GM19468 (cell line): ENCODE data around the gene DNMT3A.
"Not testable (repeated sequence)": the region's sequence is repeated elsewhere in the genome, so short reads cannot be mapped to it uniquely, and the experiment has no call there.

Experiments
- ATAC-seq: cut with Tn5 transposase; IDR thresholded peaks from one replicate; pipeline ENCODE4 v1.9.1; 2021; ENCODE audit warnings: mild to moderate bottlenecking, moderate library complexity, moderate number of reproducible peaks; ENCODE audit not compliant: unreplicated experiment; ENCODE audit errors: extremely low read depth

The DNMT3A gene

DNA sequence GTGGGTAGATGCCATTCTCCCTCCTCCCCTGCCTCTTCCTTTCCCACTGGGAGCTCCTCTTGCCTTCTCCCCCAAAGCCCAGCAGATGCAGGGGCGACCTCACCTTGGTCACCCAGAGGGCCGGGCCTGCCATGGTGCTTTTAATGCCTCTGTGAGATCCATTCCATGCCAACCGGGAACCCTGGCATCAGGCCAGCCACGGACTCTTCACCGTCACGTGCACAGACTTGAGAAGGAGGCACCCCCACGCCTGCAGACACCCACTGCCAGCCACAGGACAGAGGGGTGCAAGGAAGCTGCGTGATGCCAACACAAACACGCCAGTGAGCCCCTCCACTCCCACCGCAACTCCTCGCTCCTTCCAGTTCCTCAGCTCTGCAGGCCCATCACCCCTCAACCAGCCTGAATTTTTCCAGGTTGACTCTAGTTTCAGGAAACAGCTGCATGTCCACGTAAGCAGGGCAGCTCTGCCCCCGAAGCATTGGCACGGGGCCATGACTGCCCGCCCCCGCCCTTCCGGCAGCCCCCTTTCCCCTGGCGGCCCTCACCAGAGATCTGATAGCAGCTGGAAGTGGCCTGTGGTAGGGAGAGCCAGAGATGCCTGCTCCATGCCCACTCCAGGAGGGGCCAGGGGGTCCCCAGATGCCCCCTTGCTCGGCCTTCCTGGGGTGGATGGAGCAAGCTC is 50.8 kb downstream of the DNMT3A start:
- ATAC-seq, result no peak

GRCh38 chr2:25286723-25287483 is 54.8 kb downstream of the DNMT3A start:
- no peak for ATAC-seq

DNA sequence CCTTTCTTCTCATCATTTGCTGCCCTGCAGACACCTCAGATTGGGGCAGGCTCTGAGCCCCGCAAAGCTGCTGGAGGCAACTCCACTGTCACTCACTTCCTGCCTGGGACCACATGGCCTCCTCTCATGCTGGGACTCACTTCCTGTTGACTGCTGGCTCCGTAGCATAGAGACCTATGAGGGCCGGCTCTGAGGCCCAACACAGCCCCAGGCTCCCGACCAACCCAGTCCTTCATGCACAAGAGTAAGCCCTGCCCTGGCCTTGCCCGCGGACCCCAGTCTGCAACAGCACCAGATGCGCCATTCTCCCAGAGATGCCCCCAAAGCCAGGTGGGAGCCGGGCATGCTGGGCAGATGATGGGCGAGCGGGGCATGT is 55.7 kb downstream of the DNMT3A start:
- ATAC-seq, result peak; percentile 43

GRCh38 chr2:25285265-25286024 is 56.3 kb downstream of the DNMT3A start:
- no peak for ATAC-seq

DNA sequence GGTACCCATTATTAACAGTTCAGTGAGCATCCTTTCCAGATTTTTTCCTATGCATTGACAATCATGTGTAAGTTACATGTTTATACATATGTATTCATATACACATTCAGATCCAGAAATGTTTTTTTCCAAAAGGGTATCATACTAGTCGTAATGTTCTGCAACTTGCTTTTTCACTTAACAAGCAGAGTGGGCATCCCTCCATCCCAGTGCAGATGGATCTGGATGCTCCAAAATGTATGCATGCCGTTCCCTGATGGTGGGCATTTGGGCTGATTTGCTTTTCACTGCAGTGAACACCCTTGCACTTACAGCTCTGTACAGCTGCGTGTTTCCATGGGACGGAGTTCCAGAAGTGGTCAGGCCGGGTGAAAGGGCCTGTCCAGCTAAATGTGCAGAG is 57.0 kb downstream of the DNMT3A start:
- ATAC-seq, result no peak

DNA sequence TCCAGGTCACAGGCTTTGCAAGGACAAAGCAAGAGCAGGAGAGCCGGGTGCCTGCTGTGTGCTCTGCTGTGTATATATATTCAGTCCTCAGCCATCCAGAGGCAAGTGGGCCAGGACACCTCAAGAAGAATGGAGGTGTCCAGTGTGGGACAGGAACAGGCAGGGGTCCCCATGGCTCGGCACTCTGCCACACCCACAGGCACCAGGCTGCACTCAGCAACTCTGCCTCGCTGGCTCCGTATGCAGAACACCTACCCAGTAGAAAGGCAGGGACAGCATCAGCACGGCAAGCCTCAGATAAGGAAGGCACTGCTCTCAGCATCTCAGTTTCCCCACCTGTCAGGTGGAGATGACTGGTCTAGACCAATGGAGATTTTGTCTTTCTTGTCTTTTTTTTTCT is 57.8 kb downstream of the DNMT3A start:
- no peak for ATAC-seq

DNA sequence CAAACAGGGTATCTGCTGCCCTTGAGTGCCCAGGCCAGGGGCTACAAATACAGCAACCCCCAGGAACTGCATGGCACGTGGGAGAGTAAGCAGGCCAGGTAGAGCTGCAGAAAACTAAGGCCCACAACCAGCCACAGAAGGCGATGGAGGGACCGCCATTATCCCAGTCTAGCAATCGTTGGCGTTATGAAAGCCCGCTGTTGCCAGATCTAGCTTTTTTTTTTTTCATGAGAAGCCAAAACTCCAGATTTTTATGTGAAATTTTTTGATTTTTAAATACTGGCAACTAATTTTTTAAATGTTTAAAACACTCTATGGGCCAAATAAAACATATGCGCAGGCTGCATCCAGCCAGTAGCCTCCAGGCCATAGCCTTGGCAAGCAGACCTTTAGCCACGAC is 59.8 kb downstream of the DNMT3A start:
- ATAC-seq, result no peak

- ATAC-seq, result no peak
Measured at GRCh38 chr2:25281522-25281921, 60.2 kb downstream of the DNMT3A start.

- no peak for ATAC-seq
Measured at GRCh38 chr2:25280051-25280687, 61.6 kb downstream of the DNMT3A start.

GRCh38 chr2:25279091-25279651 is 62.6 kb downstream of the DNMT3A start:
- peak; percentile 38 for ATAC-seq

DNA sequence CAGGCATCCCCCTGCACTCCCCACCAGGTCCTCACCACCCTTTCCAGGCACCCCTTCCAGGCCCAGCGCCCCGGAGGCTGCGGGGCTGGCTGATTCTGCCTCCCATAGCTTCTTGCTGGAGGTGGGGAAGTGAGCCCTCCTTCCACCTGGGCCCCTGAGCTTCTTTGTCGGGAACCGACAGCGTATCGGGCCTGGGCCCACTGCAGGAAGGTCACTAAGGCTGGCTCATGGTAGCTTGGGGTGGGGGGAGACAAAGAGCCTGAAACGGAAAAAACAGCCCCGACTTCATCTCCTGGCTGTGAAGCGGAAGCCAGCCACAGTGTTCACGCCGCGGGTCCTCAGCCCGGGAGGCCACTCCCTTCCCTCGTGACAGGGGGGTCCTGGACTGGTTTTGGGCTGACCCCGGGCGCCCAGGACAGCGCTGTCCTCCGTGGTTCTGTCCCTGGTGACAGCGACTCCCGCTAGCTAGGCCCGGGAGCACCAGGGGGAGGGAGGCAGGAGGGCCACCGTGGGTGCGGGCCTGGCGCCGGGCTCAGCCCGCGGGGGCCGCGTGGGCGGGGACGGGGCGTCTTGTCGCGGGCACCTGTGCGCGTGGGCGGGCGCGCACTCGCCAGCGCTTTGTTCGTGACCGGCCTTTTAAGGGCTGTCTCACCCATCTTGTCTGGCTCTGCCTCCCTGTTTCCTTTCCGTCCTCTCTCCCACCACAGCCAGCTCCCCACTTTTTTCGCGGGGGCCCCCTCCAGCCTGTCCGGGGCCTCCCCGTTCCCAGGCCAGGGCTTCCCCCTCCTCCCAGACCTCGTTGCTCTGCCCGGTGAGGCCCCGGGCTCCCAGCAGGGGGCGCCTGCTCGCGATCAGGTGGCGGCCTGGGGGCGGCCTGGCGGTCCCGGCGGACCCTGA is 64.9 kb downstream of the DNMT3A start:
- no peak for ATAC-seq

GRCh38 chr2:25275575-25275965 is 66.2 kb downstream of the DNMT3A start:
- ATAC-seq, result no peak

DNA sequence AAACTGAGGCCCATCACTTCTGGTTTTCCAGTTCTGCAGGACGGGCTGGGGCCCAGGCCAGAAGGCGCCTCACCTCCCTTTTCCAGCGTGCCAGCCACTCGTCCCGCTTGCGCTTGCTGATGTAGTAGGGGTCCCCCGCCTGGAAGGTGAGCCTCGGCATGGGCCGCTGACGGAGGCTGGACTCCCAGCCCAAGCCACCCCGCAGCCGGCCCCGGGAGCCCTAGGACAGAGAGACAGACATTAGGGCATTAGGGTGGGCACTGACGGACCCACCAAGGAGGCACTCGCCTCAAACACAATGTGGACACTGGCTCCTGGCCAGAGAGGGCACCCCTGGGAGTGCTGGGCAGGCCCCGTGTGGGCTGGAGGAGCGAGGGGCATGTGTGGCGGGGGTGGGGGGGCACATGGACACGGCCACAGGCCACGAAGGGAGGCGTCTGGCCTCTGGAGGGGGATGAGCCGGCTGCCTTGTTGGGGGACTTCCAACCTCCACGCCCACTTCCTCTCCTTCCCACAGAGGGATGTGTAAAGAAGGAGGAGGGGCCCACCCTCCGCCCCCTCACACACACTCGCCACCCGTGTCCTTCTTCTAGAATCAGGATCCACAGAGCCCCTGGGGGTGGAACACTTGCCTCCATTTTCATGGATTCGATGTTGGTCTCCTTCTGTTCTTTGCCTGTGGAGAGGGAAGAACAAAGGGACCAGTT is 66.7 kb downstream of the DNMT3A start:
- no peak for ATAC-seq

GRCh38 chr2:25273985-25274535 is 67.7 kb downstream of the DNMT3A start:
- ATAC-seq, result no peak

DNA sequence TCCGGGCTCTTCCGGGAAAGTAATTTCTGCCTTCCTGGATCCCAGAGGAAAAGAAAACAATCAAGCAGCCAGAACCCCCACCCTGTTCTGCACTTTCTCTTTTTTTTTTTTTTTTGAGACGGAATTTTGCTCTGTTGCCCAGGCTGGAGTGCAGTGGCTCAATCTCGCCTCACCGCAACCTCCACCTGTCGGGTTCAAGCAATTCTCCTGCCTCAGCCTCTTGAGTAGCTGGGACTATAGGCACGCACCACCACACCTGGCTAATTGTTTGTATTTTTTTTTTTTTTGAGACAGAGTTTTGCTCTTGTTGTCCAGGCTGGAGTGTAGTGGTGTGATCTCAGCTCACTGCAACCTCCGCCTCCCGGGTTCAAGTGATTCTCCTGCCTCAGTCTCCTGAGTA is 69.0 kb downstream of the DNMT3A start:
- ATAC-seq, result not testable (repeated sequence)

- ATAC-seq, result no peak
Measured at GRCh38 chr2:25270061-25270460, 71.7 kb downstream of the DNMT3A start.

DNA sequence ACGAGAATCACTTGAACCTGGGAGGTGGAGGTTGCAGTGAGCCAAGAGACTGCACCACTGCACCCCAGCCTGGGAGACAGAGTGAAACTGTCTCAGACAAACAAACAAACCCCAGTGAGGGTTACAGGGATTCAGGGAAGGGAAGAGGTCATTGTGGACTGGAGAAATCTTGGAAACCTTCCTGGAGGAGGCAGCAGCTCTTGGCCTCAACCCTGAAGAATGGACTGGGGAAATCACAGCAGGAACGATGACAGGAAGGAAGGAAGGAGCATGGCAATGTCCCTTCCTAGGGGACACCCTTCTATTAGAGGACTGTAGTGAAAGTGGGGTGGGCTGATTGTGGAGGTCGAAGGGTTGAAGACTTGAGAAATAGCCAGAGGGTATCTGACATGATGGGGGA is 72.5 kb downstream of the DNMT3A start:
- no peak for ATAC-seq

DNA sequence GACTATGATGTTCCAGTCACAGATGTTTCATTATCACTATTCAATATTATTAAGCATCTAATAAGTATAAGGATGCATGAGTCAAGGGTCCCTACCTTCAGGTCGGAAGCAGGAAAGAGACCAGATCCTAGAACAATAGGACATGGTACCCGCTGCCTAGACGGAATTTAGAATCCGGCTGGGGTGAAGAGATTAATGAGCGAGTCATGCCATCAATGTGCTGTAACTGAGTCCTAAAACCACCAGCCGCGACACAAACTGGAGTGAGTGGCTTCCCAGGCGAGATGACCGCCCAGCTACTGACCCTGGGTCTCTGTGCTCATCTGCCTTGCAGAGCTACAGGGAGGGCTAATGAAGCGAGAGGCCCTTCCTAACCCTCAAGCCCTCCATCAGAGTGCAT is 73.6 kb downstream of the DNMT3A start:
- no peak for ATAC-seq

DNA sequence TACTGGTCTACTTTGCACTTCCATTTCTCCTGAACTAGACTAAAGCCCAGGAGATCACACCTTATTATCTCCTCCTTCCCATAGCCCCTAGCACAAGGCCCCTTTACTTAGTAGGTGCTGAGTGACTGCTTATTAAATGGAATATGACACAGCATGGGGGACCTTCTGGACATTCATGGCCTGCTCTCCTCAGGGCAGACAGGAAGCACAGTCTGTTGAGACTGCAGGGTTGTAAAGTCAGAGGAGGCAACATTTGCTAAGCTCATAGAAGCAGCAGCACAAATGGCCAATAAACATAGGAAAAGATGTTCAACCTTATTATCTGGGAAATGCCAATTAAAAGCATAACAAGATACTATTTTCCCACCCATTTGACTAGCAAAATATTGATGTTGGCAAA is 75.3 kb downstream of the DNMT3A start:
- ATAC-seq, result no peak
